BLaER1 treated with 17β-estradiol and CSF1 and Interleukin-3, amounts not matched to agents 10 nM and 100 nM (cell line): ENCODE data around the gene DUS1L.
A peak's percentile ranks its signal among the peaks of the same experiment; 100 is the strongest.

ENCODE experiments used
- H3K27ac ChIP-seq, 11 experiments: shearing (Covaris generic); formaldehyde crosslinking; 2 replicates each; pipeline ENCODE4 v1.8.1; 2022
- H3K27me3 ChIP-seq, 11 experiments: shearing (Covaris generic); formaldehyde crosslinking; 2 replicates each; pipeline ENCODE4 v1.8.1; 2022
- H3K36me3 ChIP-seq, 11 experiments: shearing (Covaris generic); formaldehyde crosslinking; 2 replicates each; pipeline ENCODE4 v1.8.1; 2022
- H3K4me1 ChIP-seq, 10 experiments: shearing (Covaris generic); formaldehyde crosslinking; 2 replicates each; pipeline ENCODE4 v1.8.1; 2022
- H3K4me2 ChIP-seq, 11 experiments: shearing (Covaris generic); formaldehyde crosslinking; 2 replicates each; pipeline ENCODE4 v1.8.1; 2022
- H3K4me3 ChIP-seq, 10 experiments: shearing (Covaris generic); formaldehyde crosslinking; 2 replicates each; pipeline ENCODE4 v1.8.1; 2022
- H3K9ac ChIP-seq, 11 experiments: shearing (Covaris generic); formaldehyde crosslinking; 2 replicates each; pipeline ENCODE4 v1.8.1; 2022
- H3K9me3 ChIP-seq, 11 experiments: shearing (Covaris generic); formaldehyde crosslinking; replicated peaks in 1 of 11; 2 replicates each; pipeline ENCODE4 v1.8.1; 2022
- H4K20me1 ChIP-seq, 11 experiments: shearing (Covaris generic); formaldehyde crosslinking; 2 replicates each; pipeline ENCODE4 v1.8.1; 2022
- Cebpa-rat ChIP-seq, 11 experiments: shearing (Covaris generic); IDR thresholded peaks; 2 replicates each; pipeline ENCODE4 v1.8.1; 2022

Gene DUS1L

DNA sequence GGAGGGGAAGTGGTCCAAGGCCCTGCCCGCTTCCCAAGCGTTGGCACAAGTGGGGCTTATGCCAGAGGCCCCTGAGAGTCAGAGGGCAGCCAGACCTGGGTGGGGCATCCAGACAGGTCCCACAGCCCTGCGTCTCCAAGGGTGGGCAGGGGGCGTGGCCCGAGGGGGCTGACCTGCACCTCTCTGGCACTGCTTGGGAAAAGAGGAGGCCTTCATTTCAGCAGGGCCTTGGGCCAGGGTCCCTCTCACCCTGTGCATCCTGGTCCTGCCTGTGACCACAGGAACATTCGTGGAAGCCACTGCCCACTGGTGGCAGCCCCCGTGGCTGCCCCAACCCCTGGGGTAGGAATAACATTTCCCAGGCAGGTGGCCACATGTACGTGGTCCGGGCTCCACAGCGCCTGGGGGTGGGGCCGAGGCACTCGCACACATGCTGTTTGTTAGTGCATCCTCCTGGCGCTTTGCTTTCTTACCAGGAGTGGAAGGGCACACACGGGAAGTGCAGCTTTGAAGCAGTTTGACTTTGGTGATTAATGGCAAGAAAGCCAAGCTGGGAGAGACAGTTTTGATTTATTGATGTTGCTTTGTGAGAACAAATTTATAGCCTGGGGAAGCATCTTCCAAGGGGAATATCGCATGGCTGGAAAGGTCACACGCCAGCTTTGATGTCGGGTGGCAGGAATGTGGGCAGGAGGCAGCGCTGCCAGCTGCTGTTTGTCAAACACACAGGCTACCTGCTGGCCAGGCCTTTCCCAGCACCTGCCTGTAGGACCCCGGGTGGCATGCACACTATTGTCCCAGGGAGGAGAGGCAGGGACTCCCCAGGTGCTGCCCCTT lies 47.2 kb downstream of the DUS1L start:
- peaks cover 10 to 29% (median 17%) of the 10 kb centered on the region in 11 experiments; a peak in 20 of 22 replicates for H3K36me3 ChIP-seq
- no peak overlapping the region for H3K4me3 ChIP-seq
- no peaks in the 10 kb centered on the region for H3K9me3 ChIP-seq
- H4K20me1 ChIP-seq: peaks cover 20 to 88% (median 68%) of the 10 kb centered on the region in 11 experiments; a peak in 21 of 22 replicates
- no peak overlapping the region for H3K27ac ChIP-seq
- no peak overlapping the region for H3K9ac ChIP-seq
- H3K4me2 ChIP-seq: no peak overlapping the region
- TF ChIP-seq Cebpa-rat (IDR thresholded peaks at IDR 0.05): no peak
- H3K4me1 ChIP-seq: peaks cover 10 to 48% (median 39%) of the 10 kb centered on the region in 10 experiments
- peaks cover 0 to 22% (median 9%) of the 10 kb centered on the region in 11 experiments; a peak in 17 of 22 replicates for H3K27me3 ChIP-seq

DNA sequence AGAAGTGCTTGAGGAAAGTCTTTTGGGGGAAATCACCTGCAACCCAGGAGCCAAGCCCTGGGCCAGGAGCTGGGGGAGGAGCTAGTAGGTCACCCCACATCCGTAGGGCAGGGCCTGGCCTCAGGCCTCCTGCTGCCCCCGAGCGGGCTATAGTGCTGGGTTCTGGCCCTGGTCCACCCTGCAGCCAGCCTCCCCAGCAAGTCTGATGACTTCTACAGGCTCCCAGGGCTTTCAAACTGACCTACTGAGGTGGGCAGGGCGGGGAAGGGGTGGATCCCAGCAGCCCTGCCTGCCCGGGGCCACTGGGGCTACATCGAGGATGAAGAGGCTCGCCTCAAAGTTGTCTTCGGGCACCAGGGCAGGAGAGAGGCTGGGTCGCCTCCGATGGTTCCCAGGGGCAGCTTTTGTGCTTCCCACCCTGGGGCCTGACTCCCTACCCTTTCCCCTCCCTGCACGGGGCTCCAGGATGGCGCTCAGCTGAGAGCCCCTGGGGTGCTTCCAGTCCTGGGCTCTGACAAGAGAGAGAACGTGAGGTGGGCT lies 47.9 kb downstream of the DUS1L start:
- no peak for TF ChIP-seq Cebpa-rat (IDR thresholded peaks at IDR 0.05)
- peaks cover 10 to 29% (median 17%) of the 10 kb centered on the region in 11 experiments; a peak in 20 of 22 replicates for H3K36me3 ChIP-seq
- H3K27me3 ChIP-seq: peaks cover 2 to 29% (median 16%) of the 10 kb centered on the region in 11 experiments; a peak in 21 of 22 replicates
- no peaks in the 10 kb centered on the region for H3K9me3 ChIP-seq
- no peak overlapping the region for H3K4me3 ChIP-seq
- no peak overlapping the region for H3K9ac ChIP-seq
- H3K4me1 ChIP-seq: peaks cover 10 to 54% (median 46%) of the 10 kb centered on the region in 10 experiments
- H3K4me2 ChIP-seq: no peak overlapping the region
- H4K20me1 ChIP-seq: peaks cover 20 to 95% (median 75%) of the 10 kb centered on the region in 11 experiments; a peak in 21 of 22 replicates
- no peak overlapping the region for H3K27ac ChIP-seq

DNA sequence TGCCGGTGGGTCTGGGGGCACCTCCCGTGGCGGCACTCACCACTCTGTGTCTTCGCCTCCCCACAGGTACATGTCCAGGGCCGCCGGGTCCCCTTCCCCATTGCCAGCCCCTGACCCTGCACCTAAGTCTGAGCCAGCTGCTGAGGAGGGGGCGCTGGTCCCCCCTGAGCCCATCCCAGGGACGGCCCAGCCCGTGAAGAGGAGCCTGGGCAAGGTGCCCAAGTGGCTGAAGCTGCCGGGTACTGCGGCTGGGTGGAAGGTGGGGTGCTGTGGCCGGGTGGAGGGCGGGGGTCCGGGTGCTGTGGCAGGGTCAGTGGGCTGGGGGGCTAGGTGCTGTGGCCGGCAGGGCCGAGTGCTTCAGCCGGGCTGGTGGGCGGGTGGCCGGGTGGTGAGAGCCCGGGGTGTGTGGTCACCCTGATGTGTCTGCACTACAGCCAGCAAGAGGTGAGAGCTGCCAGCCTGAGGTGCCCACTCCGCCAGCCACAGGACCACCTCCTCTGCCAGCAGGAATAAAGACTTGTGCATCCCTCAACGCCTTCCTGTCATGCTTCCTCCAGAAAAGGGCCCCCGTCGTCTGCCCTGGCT lies 48.6 kb downstream of the DUS1L start:
- H3K4me1 ChIP-seq: peaks cover 8 to 57% (median 50%) of the 10 kb centered on the region in 10 experiments

DNA sequence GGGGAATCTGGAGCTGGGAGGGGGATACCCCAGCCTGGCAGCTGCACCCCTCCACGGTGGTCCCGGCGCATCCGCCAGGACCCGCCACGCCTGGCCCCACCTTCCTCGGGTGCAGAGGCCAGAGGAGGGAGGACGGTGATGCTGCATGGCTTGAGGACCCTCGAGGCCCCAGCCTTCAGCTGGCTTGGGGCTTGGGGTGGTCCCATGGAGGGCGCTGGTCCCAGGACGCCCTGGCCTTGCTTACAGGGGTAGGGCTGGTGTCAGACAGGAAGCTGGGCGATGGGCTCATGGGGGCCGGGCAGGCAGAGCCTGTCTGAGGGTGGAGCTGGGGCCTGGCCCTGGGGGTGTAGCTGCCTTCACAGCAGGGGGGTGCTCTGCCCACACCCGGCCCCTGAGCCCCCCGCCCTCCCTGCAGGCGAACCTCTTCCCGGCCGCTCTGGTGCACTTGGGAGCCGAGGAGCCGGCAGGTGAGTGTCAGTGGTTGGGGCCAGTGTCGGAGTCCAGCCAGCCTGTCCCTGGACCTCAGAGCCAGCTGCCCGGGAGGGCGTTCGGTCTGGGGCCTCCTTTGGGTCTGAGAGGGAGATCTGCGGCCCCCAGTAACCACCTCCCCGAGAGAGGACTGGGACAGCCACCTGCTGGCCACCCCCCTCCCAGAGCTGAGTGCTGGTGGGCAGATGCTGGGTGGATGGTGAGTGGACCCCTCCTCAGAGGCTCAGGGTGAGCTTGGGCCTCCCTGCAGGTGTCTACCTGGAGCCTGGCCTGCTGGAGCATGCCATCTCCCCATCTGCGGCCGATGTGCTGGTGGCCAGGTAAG lies 49.3 kb downstream of the DUS1L start:
- no peak overlapping the region for H3K9ac ChIP-seq
- H3K9me3 ChIP-seq: no peaks in the 10 kb centered on the region
- no peak for TF ChIP-seq Cebpa-rat (IDR thresholded peaks at IDR 0.05)
- H3K4me3 ChIP-seq: no peak overlapping the region
- H3K27ac ChIP-seq: no peak overlapping the region
- H4K20me1 ChIP-seq: peaks cover 14 to 99% (median 77%) of the 10 kb centered on the region in 11 experiments; a peak in 21 of 22 replicates
- no peak overlapping the region for H3K4me2 ChIP-seq
- H3K36me3 ChIP-seq: peaks cover 10 to 29% (median 17%) of the 10 kb centered on the region in 11 experiments; a peak in 20 of 22 replicates
- peaks cover 6 to 43% (median 29%) of the 10 kb centered on the region in 11 experiments; a peak in 21 of 22 replicates for H3K27me3 ChIP-seq
- H3K4me1 ChIP-seq: peaks cover under 1 to 57% (median 50%) of the 10 kb centered on the region in 10 experiments

More for the DNA sequence above, 48.6 kb downstream of the DUS1L start:
- peaks cover 10 to 29% (median 17%) of the 10 kb centered on the region in 11 experiments; a peak in 20 of 22 replicates for H3K36me3 ChIP-seq
- no peak overlapping the region for H3K4me3 ChIP-seq
- no peak for TF ChIP-seq Cebpa-rat (IDR thresholded peaks at IDR 0.05)
- peaks cover 6 to 36% (median 23%) of the 10 kb centered on the region in 11 experiments; a peak in 21 of 22 replicates for H3K27me3 ChIP-seq
- no peaks in the 10 kb centered on the region for H3K9me3 ChIP-seq
- H3K27ac ChIP-seq: no peak overlapping the region
- H3K4me2 ChIP-seq: no peak overlapping the region
- H3K9ac ChIP-seq: no peak overlapping the region
- H4K20me1 ChIP-seq: peaks cover 20 to 99% (median 77%) of the 10 kb centered on the region in 11 experiments; a peak in 21 of 22 replicates

DNA sequence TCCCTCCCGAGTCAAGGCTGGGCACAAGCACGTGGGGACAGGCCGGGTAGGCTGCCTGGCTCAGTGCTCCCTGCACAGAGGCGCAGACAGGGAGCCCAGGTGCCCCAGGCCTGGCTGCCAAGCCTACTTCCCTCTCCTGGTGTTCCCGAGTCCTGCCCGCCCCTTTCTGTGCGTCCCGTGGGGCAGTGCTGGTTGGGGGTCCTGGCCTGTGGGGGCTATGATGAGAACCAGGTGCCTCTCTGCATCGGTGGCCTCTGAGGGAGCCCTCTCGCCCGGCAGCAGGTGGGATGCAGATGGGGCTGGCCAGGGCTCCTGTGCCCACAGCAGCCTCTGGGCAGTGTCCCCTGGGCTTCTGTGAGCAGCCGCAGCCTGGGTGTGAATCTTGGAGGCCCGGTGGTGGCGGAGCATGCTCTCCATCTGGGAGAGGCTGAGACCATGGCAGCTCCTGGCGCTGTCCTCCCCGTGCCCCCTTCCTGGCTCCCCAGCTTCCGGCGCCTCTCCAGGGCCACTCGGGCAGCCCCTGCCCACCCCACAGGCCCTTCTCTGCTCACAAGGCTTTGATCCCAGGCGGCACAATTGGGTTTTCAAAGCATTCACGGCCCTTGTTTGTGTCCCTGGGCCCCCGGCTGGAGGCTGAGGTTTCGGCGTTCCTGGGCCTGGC lies 50.2 kb downstream of the DUS1L start:
- Histone ChIP-seq H3K27ac (peak overlapping the region in 1 of 11 experiments; percentile 14; a peak in 1 of 22 replicates), H3K4me1 (peaks cover 0 to 55% (median 43%) of the 10 kb centered on the region in 10 experiments; a peak in 18 of 20 replicates), H3K27me3 (peaks cover 6 to 44% (median 30%) of the 10 kb centered on the region in 11 experiments; a peak in 21 of 22 replicates), H3K4me2 (peak overlapping the region in 8 of 11 experiments; percentile 64 to 86 (median 76); a peak in 16 of 22 replicates), H3K4me3 (no peak overlapping the region), H3K9me3 (no peaks in the 10 kb centered on the region), H4K20me1 (peaks cover 6 to 96% (median 71%) of the 10 kb centered on the region in 11 experiments; a peak in 21 of 22 replicates), H3K36me3 (peaks cover 10 to 29% (median 17%) of the 10 kb centered on the region in 11 experiments; a peak in 20 of 22 replicates), H3K9ac (peak overlapping the region in 4 of 11 experiments; percentile 33 to 61 (median 52); a peak in 6 of 22 replicates)
- no peak for TF ChIP-seq Cebpa-rat (IDR thresholded peaks at IDR 0.05)

DNA sequence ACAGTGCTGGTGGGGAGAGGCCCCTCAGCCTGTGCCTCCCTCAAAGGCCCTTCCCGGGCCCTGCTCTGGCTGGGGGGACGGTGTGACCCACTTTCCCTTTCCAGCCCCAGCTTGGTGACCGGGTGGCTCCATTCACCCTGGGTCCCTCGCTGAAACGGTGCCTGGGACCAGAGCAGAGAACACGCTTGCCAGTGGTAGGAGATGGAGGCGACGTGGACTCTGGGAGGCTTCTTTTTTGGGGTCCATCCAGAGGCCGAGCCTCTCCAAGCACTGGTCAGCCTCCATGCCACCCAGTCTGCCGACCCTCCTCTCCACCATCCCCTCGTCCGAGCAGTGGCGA lies 50.7 kb downstream of the DUS1L start:
- no peaks in the 10 kb centered on the region for H3K9me3 ChIP-seq
- peak overlapping the region in 6 of 11 experiments; percentile 11 to 61 (median 50); a peak in 10 of 22 replicates for H3K9ac ChIP-seq
- H3K27me3 ChIP-seq: peaks cover 6 to 44% (median 30%) of the 10 kb centered on the region in 11 experiments; a peak in 21 of 22 replicates
- H3K4me1 ChIP-seq: peaks cover 0 to 53% (median 43%) of the 10 kb centered on the region in 10 experiments; a peak in 18 of 20 replicates
- H3K4me2 ChIP-seq: peak overlapping the region in 9 of 11 experiments; percentile 44 to 86 (median 75); a peak in 18 of 22 replicates
- H3K27ac ChIP-seq: peak overlapping the region in 2 of 11 experiments; percentile 9 to 14; a peak in 1 of 22 replicates
- no peak for TF ChIP-seq Cebpa-rat (IDR thresholded peaks at IDR 0.05)
- H3K4me3 ChIP-seq: no peak overlapping the region
- H3K36me3 ChIP-seq: peaks cover 10 to 25% (median 17%) of the 10 kb centered on the region in 11 experiments; a peak in 20 of 22 replicates
- peaks cover under 1 to 92% (median 66%) of the 10 kb centered on the region in 11 experiments; a peak in 21 of 22 replicates for H4K20me1 ChIP-seq

DNA sequence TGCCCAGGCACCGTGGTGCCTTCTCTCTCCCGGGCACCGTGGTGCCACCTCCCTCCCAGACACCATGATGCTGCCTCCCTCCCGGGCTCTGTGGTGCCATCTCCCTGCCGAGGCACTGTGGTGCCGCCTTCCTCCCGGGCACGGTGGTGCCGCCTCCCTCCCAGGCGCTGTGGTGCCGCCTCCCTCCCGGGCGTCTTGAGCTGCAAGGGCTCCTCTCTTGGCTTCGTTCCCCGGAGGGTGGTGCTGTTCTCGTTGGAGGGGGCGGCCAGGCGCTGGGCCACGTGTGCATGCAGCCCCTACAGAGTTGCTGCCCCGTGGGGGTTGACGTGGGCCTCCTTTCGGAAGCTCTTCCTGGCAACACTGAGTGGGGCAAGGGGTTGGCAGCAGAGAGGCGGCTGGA lies 51.2 kb downstream of the DUS1L start:
- peak overlapping the region in 1 of 11 experiments; percentile 9; a peak in 1 of 22 replicates for H3K27ac ChIP-seq
- H4K20me1 ChIP-seq: peaks cover 0 to 88% (median 61%) of the 10 kb centered on the region in 11 experiments; a peak in 19 of 22 replicates
- H3K36me3 ChIP-seq: peaks cover 10 to 25% (median 16%) of the 10 kb centered on the region in 11 experiments; a peak in 20 of 22 replicates
- H3K4me1 ChIP-seq: peaks cover 0 to 55% (median 43%) of the 10 kb centered on the region in 10 experiments; a peak in 18 of 20 replicates
- H3K4me2 ChIP-seq: peak overlapping the region; percentile 19 to 86 (median 73); a peak in 20 of 22 replicates
- no peaks in the 10 kb centered on the region for H3K9me3 ChIP-seq
- TF ChIP-seq Cebpa-rat (IDR thresholded peaks at IDR 0.05): no peak
- H3K9ac ChIP-seq: peak overlapping the region in 8 of 11 experiments; percentile 11 to 61 (median 41); a peak in 12 of 22 replicates
- H3K4me3 ChIP-seq: no peak overlapping the region; a peak in 1 of 20 replicates
- peaks cover 6 to 44% (median 30%) of the 10 kb centered on the region in 11 experiments; a peak in 21 of 22 replicates for H3K27me3 ChIP-seq
